HepG2 (cell line): ENCODE measurements around the gene UBE2R2. TPM values are rescaled to one million over a fixed set of nuclear protein-coding genes. Genes with fewer than 3 reads are reported as not detected.

ENCODE experiments used
- MED8 ChIP-seq: sonication (generic); formaldehyde crosslinking; IDR thresholded peaks from 2 replicates; pipeline ENCODE4 v1.8.1; 2023; ENCODE audit warnings: mild to moderate bottlenecking, missing genetic modification reagents; ENCODE audit not compliant: insufficient replicate concordance
- RELA ChIP-seq: sonication (generic); formaldehyde crosslinking; IDR thresholded peaks from 2 replicates; pipeline ENCODE4 v1.4.0; 2020; ENCODE audit warnings: missing genetic modification reagents
- TSC22D2 ChIP-seq: sonication (generic); formaldehyde crosslinking; IDR thresholded peaks from 2 replicates; pipeline ENCODE4 v1.5.1; 2020; ENCODE audit warnings: missing genetic modification reagents, mild to moderate bottlenecking, borderline replicate concordance
- ZNF121 ChIP-seq: sonication (generic); formaldehyde crosslinking; IDR thresholded peaks from 2 replicates; pipeline ENCODE4 v1.5.0; 2020; ENCODE audit warnings: mild to moderate bottlenecking, missing genetic modification reagents
- ZNF839 ChIP-seq: sonication (generic); formaldehyde crosslinking; IDR thresholded peaks from 2 replicates; pipeline ENCODE4 v1.4.0; 2020; ENCODE audit warnings: missing genetic modification reagents, mild to moderate bottlenecking, borderline replicate concordance
- polyA plus RNA-seq, 8 experiments: library from polyadenylated mRNA; depleted of rRNA in 3 of 8; stranded (reverse) in 7 of 8; unstranded in 1 of 8; fragments of >200 nt; fragmentation: Illumina TruSeq in 4 of 8; extraction: Trizol in 4 of 8; gene quantifications; 2 replicates each; pipeline versions ENCODE4 v1.2.1 to v1.2.3, GENCODE V29; 2011 to 2016; ENCODE audit warnings: low read depth in 4 of 8, missing spikeins in 1 of 8, mixed read lengths in 1 of 8; ENCODE audit not compliant: insufficient read depth in 1 of 8
- total RNA-seq, 5 experiments: library from RNA; depleted of rRNA; stranded (reverse); fragments of >200 nt; fragmentation: Illumina TruSeq; extraction: Trizol; gene quantifications; 2 replicates each; pipeline ENCODE4 v1.2.3, GENCODE V29; 2016; ENCODE audit warnings: low read depth in 1 of 5
- TF ChIP-seq, protein P1 (sequence below): sonication (generic); formaldehyde crosslinking; IDR thresholded peaks from 2 replicates; pipeline ENCODE4 v1.4.0; 2020; ENCODE audit warnings: mild to moderate bottlenecking, missing genetic modification reagents
- TF ChIP-seq, protein P2 (sequence below): sonication (generic); formaldehyde crosslinking; IDR thresholded peaks from 2 replicates; pipeline ENCODE4 v1.4.0; 2020; ENCODE audit warnings: mild to moderate bottlenecking, low read depth, missing genetic modification reagents
- TF ChIP-seq, protein P3 (sequence below): sonication (generic); formaldehyde crosslinking; IDR thresholded peaks from 2 replicates; pipeline ENCODE4 v1.4.0; 2020; ENCODE audit warnings: missing genetic modification reagents
- TF ChIP-seq, protein P4 (sequence below): sonication (generic); formaldehyde crosslinking; IDR thresholded peaks from 2 replicates; pipeline ENCODE4 v1.4.0; 2020; ENCODE audit warnings: missing genetic modification reagents, mild to moderate bottlenecking, borderline replicate concordance

UBE2R2 gene
- total and polyA plus RNA-seq, 2 of the 13 experiments (the other 11 are each of a cell fraction or from before 2014, with no cell fraction given), result 14.8 to 20.9 TPM

DNA sequence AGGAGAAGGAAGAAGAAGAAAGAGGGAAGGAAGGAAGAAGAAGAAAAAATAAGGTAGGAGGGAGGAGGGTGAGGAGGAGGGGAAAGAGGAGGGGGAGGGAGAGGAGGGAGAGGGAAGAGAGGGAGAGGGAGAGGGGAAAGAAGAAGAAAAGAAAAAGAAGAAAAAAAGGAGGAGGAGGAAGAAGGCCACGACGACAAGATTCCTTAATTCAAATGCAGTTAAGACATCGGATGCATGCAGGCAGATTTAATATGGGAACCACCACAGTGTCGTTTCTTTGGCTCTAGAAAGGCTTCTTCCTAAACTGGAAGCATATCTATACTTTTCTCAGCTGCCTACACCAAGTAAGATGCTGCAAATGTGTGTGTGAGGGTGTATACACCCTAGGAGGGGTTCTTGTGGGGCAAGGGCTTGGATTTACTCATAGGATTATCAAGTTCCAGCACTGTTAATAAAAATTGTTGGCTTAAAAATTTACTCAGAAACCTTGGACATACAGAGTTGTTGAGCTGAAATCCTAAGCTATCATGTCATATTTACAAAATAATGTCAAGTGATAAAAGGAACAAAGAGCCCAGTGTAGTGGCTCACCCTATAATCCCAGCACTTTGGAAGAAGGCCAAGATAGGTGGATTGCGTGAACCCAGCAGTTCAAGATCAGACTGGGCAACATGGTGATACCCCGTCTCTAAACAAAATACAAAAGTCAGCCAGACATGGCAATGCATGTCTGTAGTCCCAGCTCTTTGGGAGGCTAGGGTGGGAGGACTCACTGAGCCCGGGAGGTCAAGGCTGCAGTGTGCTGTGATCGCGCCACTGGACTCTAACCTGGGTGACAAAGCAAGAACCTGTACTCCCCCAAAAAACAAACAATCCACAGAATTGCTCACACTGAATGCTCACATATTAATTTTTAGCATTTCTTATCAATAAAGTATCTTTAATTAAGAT is 123.2 kb downstream of the UBE2R2 start (continued):
- TF ChIP-seq, protein P1, sequence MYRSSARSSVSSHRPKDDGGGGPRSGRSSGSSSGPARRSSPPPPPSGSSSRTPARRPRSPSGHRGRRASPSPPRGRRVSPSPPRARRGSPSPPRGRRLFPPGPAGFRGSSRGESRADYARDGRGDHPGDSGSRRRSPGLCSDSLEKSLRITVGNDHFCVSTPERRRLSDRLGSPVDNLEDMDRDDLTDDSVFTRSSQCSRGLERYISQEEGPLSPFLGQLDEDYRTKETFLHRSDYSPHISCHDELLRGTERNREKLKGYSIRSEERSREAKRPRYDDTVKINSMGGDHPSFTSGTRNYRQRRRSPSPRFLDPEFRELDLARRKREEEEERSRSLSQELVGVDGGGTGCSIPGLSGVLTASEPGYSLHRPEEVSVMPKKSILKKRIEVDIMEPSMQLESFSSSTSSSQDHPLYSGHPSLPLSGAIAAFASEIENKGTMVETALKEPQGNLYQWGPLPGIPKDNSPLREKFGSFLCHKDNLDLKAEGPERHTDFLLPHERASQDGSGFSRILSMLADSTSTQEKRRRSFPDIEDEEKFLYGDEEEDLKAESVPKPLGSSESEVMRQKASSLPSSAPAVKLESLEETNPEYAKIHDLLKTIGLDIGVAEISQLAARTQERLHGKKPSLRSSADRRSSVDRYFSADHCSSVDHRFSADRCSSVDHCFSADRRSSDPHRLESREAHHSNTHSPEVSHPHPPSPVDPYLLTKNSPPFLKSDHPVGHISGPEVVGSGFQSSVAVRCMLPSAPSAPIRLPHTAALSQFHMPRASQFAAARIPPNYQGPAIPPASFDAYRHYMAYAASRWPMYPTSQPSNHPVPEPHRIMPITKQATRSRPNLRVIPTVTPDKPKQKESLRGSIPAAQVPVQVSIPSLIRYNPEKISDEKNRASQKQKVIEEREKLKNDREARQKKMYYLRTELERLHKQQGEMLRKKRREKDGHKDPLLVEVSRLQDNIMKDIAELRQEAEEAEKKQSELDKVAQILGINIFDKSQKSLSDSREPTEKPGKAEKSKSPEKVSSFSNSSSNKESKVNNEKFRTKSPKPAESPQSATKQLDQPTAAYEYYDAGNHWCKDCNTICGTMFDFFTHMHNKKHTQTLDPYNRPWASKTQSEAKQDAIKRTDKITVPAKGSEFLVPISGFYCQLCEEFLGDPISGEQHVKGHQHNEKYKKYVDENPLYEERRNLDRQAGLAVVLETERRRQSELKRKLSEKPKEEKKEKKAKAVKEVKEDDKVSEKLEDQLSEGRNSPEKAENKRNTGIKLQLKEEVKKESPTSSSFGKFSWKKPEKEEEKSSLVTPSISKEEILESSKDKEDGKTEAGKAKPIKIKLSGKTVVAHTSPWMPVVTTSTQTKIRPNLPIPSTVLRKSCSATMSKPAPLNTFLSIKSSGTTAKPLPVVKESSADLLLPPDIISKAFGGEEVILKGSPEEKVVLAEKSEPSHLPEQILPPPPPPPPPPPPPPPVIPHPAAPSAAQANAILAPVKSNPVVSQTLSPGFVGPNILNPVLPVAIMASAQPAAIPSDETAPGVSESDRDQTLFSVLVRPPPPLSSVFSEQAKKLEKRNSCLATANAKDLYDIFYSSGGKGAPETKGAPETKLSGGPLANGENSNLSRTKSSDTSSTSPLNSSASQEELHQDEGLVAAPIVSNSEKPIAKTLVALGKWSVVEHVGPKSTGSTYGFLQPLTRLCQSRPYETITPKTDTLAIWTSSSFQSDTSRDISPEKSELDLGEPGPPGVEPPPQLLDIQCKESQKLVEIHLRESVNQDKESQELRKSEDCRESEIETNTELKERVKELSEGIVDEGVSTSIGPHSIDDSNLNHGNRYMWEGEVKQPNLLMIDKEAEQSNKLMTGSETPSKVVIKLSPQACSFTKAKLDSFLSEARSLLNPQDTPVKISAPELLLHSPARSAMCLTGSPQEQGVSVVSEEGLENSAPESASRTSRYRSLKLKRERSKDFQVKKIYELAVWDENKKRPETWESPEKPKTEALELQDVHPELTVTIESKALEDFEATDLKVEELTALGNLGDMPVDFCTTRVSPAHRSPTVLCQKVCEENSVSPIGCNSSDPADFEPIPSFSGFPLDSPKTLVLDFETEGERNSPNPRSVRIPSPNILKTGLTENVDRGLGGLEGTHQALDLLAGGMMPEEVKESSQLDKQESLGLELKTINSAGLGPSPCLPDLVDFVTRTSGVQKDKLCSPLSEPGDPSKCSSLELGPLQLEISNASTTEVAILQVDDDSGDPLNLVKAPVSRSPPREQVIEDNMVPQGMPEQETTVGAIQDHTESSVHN, result no peak
- TF ChIP-seq RELA, result no peak
- TF ChIP-seq, protein P2, sequence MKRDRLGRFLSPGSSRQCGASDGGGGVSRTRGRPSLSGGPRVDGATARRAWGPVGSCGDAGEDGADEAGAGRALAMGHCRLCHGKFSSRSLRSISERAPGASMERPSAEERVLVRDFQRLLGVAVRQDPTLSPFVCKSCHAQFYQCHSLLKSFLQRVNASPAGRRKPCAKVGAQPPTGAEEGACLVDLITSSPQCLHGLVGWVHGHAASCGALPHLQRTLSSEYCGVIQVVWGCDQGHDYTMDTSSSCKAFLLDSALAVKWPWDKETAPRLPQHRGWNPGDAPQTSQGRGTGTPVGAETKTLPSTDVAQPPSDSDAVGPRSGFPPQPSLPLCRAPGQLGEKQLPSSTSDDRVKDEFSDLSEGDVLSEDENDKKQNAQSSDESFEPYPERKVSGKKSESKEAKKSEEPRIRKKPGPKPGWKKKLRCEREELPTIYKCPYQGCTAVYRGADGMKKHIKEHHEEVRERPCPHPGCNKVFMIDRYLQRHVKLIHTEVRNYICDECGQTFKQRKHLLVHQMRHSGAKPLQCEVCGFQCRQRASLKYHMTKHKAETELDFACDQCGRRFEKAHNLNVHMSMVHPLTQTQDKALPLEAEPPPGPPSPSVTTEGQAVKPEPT, result no peak
- peak; percentile 92 for TF ChIP-seq ZNF121 (CRISPR knock-in tag)
- TF ChIP-seq ZNF839, result no peak
- TF ChIP-seq, protein P3, sequence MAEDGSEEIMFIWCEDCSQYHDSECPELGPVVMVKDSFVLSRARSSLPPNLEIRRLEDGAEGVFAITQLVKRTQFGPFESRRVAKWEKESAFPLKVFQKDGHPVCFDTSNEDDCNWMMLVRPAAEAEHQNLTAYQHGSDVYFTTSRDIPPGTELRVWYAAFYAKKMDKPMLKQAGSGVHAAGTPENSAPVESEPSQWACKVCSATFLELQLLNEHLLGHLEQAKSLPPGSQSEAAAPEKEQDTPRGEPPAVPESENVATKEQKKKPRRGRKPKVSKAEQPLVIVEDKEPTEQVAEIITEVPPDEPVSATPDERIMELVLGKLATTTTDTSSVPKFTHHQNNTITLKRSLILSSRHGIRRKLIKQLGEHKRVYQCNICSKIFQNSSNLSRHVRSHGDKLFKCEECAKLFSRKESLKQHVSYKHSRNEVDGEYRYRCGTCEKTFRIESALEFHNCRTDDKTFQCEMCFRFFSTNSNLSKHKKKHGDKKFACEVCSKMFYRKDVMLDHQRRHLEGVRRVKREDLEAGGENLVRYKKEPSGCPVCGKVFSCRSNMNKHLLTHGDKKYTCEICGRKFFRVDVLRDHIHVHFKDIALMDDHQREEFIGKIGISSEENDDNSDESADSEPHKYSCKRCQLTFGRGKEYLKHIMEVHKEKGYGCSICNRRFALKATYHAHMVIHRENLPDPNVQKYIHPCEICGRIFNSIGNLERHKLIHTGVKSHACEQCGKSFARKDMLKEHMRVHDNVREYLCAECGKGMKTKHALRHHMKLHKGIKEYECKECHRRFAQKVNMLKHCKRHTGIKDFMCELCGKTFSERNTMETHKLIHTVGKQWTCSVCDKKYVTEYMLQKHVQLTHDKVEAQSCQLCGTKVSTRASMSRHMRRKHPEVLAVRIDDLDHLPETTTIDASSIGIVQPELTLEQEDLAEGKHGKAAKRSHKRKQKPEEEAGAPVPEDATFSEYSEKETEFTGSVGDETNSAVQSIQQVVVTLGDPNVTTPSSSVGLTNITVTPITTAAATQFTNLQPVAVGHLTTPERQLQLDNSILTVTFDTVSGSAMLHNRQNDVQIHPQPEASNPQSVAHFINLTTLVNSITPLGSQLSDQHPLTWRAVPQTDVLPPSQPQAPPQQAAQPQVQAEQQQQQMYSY (CRISPR knock-in tag), result no peak
- no peak for TF ChIP-seq MED8 (CRISPR knock-in tag)
- TF ChIP-seq TSC22D2 (CRISPR knock-in tag), result no peak
- TF ChIP-seq, protein P4, sequence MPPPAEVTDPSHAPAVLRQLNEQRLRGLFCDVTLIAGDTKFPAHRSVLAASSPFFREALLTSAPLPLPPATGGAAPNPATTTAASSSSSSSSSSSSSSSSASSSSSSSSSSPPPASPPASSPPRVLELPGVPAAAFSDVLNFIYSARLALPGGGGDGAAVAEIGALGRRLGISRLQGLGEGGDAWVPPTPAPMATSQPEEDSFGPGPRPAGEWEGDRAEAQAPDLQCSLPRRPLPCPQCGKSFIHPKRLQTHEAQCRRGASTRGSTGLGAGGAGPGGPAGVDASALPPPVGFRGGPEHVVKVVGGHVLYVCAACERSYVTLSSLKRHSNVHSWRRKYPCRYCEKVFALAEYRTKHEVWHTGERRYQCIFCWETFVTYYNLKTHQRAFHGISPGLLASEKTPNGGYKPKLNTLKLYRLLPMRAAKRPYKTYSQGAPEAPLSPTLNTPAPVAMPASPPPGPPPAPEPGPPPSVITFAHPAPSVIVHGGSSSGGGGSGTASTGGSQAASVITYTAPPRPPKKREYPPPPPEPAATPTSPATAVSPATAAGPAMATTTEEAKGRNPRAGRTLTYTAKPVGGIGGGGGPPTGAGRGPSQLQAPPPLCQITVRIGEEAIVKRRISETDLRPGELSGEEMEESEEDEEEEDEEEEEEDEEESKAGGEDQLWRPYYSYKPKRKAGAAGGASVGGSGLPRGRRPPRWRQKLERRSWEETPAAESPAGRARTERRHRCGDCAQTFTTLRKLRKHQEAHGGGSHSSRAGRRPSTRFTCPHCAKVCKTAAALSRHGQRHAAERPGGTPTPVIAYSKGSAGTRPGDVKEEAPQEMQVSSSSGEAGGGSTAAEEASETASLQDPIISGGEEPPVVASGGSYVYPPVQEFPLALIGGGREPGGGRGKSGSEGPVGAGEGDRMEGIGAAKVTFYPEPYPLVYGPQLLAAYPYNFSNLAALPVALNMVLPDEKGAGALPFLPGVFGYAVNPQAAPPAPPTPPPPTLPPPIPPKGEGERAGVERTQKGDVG, result no peak
